ENCODE results near the gene CMKLR1. TPM values are rescaled to one million over a fixed set of nuclear protein-coding genes. Genes with fewer than 3 reads are reported as not detected.

CMKLR1 gene
- total and polyA plus RNA-seq, 9 of the 15 experiments (the other 6 are each of a cell fraction or from before 2014, with no cell fraction given), result 0.11 to 1.4 (median 0.20) TPM

DNA sequence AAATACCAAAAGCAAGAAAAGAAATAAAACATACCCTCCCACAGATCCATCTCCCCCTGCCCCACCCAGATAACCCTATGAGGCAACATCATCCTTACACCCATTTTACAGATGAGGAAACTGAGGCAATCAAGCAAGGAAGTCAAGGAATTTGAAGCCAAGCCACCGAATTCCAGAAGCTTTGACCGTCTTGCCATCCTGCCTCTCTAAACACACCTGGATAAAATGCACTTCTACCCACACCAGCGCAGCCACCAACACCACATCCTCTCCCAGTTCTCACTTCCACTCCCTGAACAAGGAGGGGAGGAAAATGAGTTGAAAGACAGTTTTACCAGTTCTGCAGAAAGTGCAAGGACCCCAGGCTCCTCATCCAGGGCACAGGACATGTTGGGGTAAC is 13.6 kb downstream of the CMKLR1 start:
- Histone ChIP-seq H3K36me3 (ENCODE audit: control insufficient read depth, insufficient read depth, low read length) (no peaks in the 10 kb centered on the region), H3K79me2 (ENCODE audit: control insufficient read depth, insufficient read depth, low read length) (no peaks in the 10 kb centered on the region), H3K9me3 (replicated peaks; ENCODE audit: control insufficient read depth, insufficient read depth, low read depth, low read length) (no peaks in the 10 kb centered on the region), H3K9ac (ENCODE audit: insufficient read depth in 1 of 2, low read depth in 2 of 2, low read length in 2 of 2) (no peak overlapping the region), H3K4me1 (replicated peaks in 1 of 2; ENCODE audit: control insufficient read depth in 2 of 2, insufficient read depth in 2 of 2, low read length in 2 of 2) (no peaks in the 10 kb centered on the region), H3K27ac (ENCODE audit: extremely low read depth, low read depth, low read length) (no peak overlapping the region), H3K27me3 (ENCODE audit: control insufficient read depth in 2 of 2, insufficient read depth in 2 of 2, low read length in 2 of 2) (peaks cover 0 to 7% of the 10 kb centered on the region in 2 experiments; a peak in 1 of 5 replicates), H3K9me1 (ENCODE audit: control insufficient read depth, insufficient read depth, low read length) (no peaks in the 10 kb centered on the region), H3K4me3 (no peak overlapping the region), H2AFZ (ENCODE audit: low read depth, low read length) (no peak overlapping the region), H3K4me2 (ENCODE audit: insufficient read depth, low read length) (no peak overlapping the region), H4K20me1 (replicated peaks; ENCODE audit: control insufficient read depth, insufficient read depth, low read length) (no peaks in the 10 kb centered on the region; the same call in 1 of the 2 replicates)
- FAIRE-seq (no peak), ATAC-seq (no peak), DNase-seq (ENCODE audit: extremely low read depth in 1 of 4, low spot score in 3 of 4) (no peak)
- in situ Hi-C loops (cut with MboI), result no loop called here
- WGBS (ENCODE audit: insufficient coverage, low coverage, missing lambda C conversion rate), result 31% methylated on average over 3 of the region's 3 CpGs
- BruUV-seq (replicated peaks), result no TSS peak
- intact Hi-C loops (cut with micrococcal nuclease), result no loop called here
- ChIA-PET CTCF (ENCODE audit: low intra/inter-chr PET ratio) (no interaction called here), POLR2A (interaction anchor here (0.7 kb wide), 1 partner anchor 93 kb away, joined by 3 read pairs; no protein-coding TSS in a partner anchor)
- TF ChIP-seq ZNF766 (CRISPR knock-in tag; conservative IDR thresholded peaks at IDR 0.05) (no peak), SETDB1 (IDR thresholded peaks at IDR 0.05; ENCODE audit: low read length) (no peak), ZFP36 (IDR thresholded peaks at IDR 0.05; ENCODE audit: low read depth, low read length, partially characterized antibody) (no peak), RBM25 (IDR thresholded peaks at IDR 0.05; ENCODE audit: low read depth, low read length, severe bottlenecking) (peak; percentile 80), BCOR (IDR thresholded peaks at IDR 0.05) (peak; percentile 92), KDM1A (IDR thresholded peaks at IDR 0.05) (peak; percentile 52 to 62; a peak in 3 of 4 replicates), CHD4 (IDR thresholded peaks at IDR 0.05; ENCODE audit: insufficient read depth, insufficient replicate concordance, low read depth, low read length, poor library complexity, severe bottlenecking) (peak; percentile 72), SMARCA5 (IDR thresholded peaks at IDR 0.05) (peak; percentile 50; the same call in 1 of the 2 replicates), SMC3 (conservative IDR thresholded peaks at IDR 0.05; ENCODE audit: insufficient read depth, low read depth, low read length) (no peak), POLR3G (IDR thresholded peaks at IDR 0.05; ENCODE audit: extremely low read depth, insufficient read length, insufficient replicate concordance) (no peak), TAF1 (IDR thresholded peaks at IDR 0.05; ENCODE audit: control insufficient read depth, extremely low read depth, insufficient read depth, low read length, severe bottlenecking) (no peak), ADNP (tag; IDR thresholded peaks at IDR 0.05) (0 out of 2 replicates have a peak, but pooled peaks have one; percentile 36), HDAC2 (IDR thresholded peaks at IDR 0.05) (0 out of 2 replicates have a peak, but pooled peaks have one; percentile 32), RCOR1 (IDR thresholded peaks at IDR 0.05; ENCODE audit: borderline replicate concordance in 1 of 2, low read depth in 2 of 2, low read length in 2 of 2) (peak in 1 of 2 experiments; percentile 29; a peak in 1 of 4 replicates)
- TF ChIP-seq, protein P1, sequence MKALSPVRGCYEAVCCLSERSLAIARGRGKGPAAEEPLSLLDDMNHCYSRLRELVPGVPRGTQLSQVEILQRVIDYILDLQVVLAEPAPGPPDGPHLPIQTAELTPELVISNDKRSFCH (CRISPR knock-in tag; IDR thresholded peaks at IDR 0.05), result no peak
- TF ChIP-seq, protein P1 (tag; IDR thresholded peaks at IDR 0.05), result no peak
- TF ChIP-seq, protein P2, sequence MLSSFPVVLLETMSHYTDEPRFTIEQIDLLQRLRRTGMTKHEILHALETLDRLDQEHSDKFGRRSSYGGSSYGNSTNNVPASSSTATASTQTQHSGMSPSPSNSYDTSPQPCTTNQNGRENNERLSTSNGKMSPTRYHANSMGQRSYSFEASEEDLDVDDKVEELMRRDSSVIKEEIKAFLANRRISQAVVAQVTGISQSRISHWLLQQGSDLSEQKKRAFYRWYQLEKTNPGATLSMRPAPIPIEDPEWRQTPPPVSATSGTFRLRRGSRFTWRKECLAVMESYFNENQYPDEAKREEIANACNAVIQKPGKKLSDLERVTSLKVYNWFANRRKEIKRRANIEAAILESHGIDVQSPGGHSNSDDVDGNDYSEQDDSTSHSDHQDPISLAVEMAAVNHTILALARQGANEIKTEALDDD (IDR thresholded peaks at IDR 0.05), result no peak

Data from K562 (cell line).